ENCODE data around the gene ADAM15.

Gene ADAM15

GRCh38 chr1:155012776-155013602, 38.1 kb upstream of the ADAM15 start:
- no peak for DNase-seq

GRCh38 chr1:155013632-155014031, 37.5 kb upstream of the ADAM15 start:
- DNase-seq, result no peak

GRCh38 chr1:155014709-155015508, 36.2 kb upstream of the ADAM15 start:
- no peak for DNase-seq

- no peak for DNase-seq
Observed at GRCh38 chr1:155015527-155016230, 35.4 kb upstream of the ADAM15 start.

- no peak for DNase-seq
Observed at GRCh38 chr1:155016231-155016831, 34.8 kb upstream of the ADAM15 start.

- DNase-seq, result peak; percentile 86
Observed at GRCh38 chr1:155017041-155017945, 33.8 kb upstream of the ADAM15 start.

- DNase-seq, result no peak
Observed at GRCh38 chr1:155017946-155018316, 33.2 kb upstream of the ADAM15 start.

- DNase-seq, result no peak
Observed at GRCh38 chr1:155018617-155019348, 32.3 kb upstream of the ADAM15 start.

- DNase-seq, result no peak
Observed at GRCh38 chr1:155019377-155020245, 31.5 kb upstream of the ADAM15 start.

- no peak for DNase-seq
Observed at GRCh38 chr1:155022136-155022926, 28.8 kb upstream of the ADAM15 start.

- no peak for DNase-seq
Observed at GRCh38 chr1:155022927-155023236, 28.2 kb upstream of the ADAM15 start.

GRCh38 chr1:155023627-155024026, 27.5 kb upstream of the ADAM15 start:
- no peak for DNase-seq

- no peak for DNase-seq
Observed at GRCh38 chr1:155024315-155024714, 26.8 kb upstream of the ADAM15 start.

- no peak for DNase-seq
Observed at GRCh38 chr1:155026154-155026553, 25.0 kb upstream of the ADAM15 start.

- DNase-seq, result no peak
Observed at GRCh38 chr1:155026588-155026987, 24.5 kb upstream of the ADAM15 start.

- DNase-seq, result no peak
Observed at GRCh38 chr1:155029513-155030242, 21.4 kb upstream of the ADAM15 start.

GRCh38 chr1:155030243-155030795, 20.8 kb upstream of the ADAM15 start:
- no peak for DNase-seq

- no peak for DNase-seq
Observed at GRCh38 chr1:155030899-155031298, 20.2 kb upstream of the ADAM15 start.

- DNase-seq, result no peak
Observed at GRCh38 chr1:155032886-155033285, 18.2 kb upstream of the ADAM15 start.

Data from NCI-H1436 (cell line).